ENCODE results near the gene SMARCAL1.

GRCh38 chr2:216429428-216429827 lies 17.1 kb downstream of the SMARCAL1 start:
- TF ChIP-seq, protein P1, sequence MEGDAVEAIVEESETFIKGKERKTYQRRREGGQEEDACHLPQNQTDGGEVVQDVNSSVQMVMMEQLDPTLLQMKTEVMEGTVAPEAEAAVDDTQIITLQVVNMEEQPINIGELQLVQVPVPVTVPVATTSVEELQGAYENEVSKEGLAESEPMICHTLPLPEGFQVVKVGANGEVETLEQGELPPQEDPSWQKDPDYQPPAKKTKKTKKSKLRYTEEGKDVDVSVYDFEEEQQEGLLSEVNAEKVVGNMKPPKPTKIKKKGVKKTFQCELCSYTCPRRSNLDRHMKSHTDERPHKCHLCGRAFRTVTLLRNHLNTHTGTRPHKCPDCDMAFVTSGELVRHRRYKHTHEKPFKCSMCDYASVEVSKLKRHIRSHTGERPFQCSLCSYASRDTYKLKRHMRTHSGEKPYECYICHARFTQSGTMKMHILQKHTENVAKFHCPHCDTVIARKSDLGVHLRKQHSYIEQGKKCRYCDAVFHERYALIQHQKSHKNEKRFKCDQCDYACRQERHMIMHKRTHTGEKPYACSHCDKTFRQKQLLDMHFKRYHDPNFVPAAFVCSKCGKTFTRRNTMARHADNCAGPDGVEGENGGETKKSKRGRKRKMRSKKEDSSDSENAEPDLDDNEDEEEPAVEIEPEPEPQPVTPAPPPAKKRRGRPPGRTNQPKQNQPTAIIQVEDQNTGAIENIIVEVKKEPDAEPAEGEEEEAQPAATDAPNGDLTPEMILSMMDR (IDR thresholded peaks at IDR 0.05) = no peak
- no peak for TF ChIP-seq POLR2A (IDR thresholded peaks at IDR 0.05)
